Omental fat pad (tissue), 4 donors: ENCODE data around the gene ARPC5L. TPM values are rescaled to one million over a fixed set of nuclear protein-coding genes. Genes with fewer than 3 reads are reported as not detected.

Experiments
- ATAC-seq: fragments of 150-250 bp; one replicate; pipeline ENCODE4 v1.9.1; 2016; ENCODE audit warnings: mild to moderate bottlenecking, moderate library complexity; ENCODE audit not compliant: low FRiP score
- DNase-seq: peaks from one replicate; pipeline ENCODE4 v3.0.0-alpha.2; 2019; ENCODE audit warnings: low spot score
- total RNA-seq, 4 donors: library from RNA; depleted of rRNA; stranded (reverse); fragments of >200 nt; gene quantifications; one replicate each; pipeline ENCODE4 v1.1.0, GENCODE V29; 2016
- TF ChIP-seq, protein P1 (sequence below), 3 donors: fragments of 450-650 bp; IDR thresholded peaks; one replicate each; pipeline ENCODE4 v1.5.1; 2016 to 2017; ENCODE audit warnings: antibody characterized with exemption in 3 of 3, mild to moderate bottlenecking in 3 of 3, moderate library complexity in 2 of 3

ARPC5L gene
- total RNA-seq, 4 donors from 2014 or later, result 21.8 to 55.4 (median 24.7) TPM

DNA sequence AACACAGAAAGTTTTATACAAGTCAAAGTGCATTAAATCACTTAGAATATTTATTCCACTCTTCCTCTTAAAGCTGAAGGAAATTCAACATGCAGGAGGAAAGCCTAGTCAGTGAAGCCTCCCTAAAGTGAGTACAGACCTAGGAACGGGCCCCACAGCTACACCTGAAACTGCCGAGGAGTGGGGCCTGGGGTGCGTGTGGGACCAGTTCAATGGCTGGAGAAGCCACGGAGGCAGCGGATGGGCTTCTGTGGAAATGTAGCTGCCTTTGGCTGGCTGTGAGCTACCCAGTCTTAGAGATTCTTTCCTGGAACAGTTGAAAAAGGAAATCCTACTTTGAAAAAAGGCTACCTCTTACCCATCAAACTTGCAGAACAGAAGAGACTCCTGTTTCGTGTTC, 16.6 kb downstream of the ARPC5L start:
- TF ChIP-seq, protein P1, sequence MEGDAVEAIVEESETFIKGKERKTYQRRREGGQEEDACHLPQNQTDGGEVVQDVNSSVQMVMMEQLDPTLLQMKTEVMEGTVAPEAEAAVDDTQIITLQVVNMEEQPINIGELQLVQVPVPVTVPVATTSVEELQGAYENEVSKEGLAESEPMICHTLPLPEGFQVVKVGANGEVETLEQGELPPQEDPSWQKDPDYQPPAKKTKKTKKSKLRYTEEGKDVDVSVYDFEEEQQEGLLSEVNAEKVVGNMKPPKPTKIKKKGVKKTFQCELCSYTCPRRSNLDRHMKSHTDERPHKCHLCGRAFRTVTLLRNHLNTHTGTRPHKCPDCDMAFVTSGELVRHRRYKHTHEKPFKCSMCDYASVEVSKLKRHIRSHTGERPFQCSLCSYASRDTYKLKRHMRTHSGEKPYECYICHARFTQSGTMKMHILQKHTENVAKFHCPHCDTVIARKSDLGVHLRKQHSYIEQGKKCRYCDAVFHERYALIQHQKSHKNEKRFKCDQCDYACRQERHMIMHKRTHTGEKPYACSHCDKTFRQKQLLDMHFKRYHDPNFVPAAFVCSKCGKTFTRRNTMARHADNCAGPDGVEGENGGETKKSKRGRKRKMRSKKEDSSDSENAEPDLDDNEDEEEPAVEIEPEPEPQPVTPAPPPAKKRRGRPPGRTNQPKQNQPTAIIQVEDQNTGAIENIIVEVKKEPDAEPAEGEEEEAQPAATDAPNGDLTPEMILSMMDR (IDR thresholded peaks at IDR 0.05), result no peak
- ATAC-seq (no peak), DNase-seq (no peak)

DNA sequence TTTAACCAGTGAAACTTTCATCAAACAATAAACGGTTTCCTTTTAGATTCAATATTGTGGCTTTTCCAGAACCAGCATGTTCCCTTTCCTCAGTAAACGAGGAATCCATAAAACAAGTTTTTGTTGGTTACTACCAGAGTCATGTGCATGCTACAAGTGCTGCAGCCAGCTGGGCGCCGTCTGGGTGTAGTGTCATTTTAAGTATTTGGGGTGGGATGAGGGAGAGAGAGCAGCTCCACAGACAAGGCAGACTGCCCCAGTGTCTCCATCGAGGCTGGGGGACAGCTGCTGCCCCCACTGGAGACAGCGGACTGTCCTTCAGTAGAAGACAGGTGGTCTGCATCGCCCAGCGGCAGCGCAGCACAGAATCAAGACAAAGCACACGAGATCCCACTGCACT, 17.3 kb downstream of the ARPC5L start:
- TF ChIP-seq, protein P1 (IDR thresholded peaks at IDR 0.05), result no peak
- DNase-seq (no peak), ATAC-seq (no peak)

DNA sequence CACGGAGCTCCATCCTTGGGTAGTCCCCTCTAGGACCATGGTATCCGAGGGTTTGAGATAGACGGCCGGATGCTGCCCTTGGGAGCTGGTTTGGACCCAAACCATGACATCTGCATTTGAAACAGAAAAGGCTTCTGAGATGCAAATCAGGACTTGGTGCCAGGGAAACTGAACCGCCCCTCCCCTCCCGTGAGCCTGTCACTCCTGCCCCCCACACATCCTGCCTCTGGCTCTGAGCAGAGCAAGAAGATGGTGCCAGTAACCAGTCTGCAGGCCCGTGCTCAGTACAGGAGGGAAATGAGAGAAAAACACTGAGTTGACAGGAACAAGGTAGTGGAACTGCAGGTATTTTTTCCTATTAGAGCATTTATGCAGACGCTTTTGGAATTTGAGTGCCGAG, 18.6 kb downstream of the ARPC5L start:
- DNase-seq (no peak), ATAC-seq (no peak)
- TF ChIP-seq, protein P1 (IDR thresholded peaks at IDR 0.05), result no peak

DNA sequence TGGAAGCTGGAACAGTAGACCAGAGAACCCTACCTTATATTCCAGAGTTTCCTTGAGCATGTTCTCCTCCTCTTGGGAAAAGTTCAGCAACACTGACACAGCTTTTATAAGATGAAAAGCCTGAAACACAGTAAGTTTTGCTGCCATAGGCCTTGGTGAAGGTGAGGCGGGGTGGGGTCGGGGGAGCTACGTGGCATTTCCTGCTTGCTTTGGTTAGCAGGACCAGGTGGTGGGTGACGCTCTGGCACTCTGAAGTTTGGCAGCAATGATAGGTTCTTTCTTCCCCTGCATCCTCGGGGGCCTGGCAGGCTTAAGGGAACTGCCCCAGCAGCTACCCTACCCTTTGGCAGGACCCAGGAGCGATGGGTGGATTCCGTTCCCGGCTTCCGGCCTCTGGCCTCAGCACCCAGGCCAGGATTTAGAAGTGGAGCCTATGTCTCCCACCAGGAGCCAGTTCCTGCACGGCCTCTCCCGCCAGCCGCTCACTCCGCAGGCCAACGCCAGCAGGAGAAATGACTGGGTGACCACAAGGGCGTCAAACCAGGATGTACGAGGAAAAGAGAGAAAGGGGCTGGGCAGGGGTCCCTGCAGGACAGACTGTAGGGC, 19.3 kb downstream of the ARPC5L start:
- ATAC-seq, result no peak
- TF ChIP-seq, protein P1 (IDR thresholded peaks at IDR 0.05), result no peak

DNA sequence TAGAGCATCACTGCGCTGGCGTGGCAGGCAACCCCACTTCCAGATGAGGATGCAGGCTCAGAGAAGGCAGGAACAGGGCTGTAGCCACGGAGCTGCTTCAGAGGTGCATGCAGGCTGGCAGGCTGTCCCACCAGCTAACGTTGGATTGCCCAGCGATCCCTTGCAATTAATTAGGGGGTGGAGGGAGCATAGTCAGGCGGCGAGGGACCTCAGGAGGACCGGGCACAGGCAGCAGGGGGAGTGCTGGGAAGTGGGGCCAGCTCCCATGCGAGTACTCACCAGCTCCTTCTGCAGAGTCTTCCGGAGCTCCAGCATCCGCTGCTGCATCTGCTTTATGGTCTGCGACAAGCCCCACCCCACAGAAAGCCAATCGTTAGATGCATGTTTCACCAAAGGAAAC, 20.3 kb downstream of the ARPC5L start:
- ATAC-seq (no peak), DNase-seq (no peak)
- TF ChIP-seq, protein P1 (IDR thresholded peaks at IDR 0.05), result no peak

More for the DNA sequence above, 19.3 kb downstream of the ARPC5L start:
- no peak for DNase-seq

DNA sequence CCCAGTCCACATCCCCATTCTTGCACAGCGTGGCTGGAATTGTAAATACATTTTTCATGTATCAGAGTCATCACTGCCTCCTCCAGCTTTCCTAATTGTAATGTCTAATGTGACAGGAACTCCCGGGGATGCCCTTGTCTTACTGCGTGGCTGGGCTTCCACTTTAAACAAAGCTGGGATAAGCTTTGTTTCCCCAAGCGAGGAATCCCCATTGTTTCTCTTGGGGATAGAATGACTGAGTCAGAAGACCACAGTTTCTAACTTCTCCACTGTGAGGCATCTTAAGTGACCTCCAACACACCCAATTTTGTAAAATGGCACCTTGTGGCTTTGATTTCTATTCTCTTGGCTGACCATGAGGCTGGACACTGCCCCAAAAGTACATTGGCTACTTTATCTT, 22.4 kb downstream of the ARPC5L start:
- no peak for DNase-seq
- TF ChIP-seq, protein P1 (IDR thresholded peaks at IDR 0.05), result no peak
- no peak for ATAC-seq

DNA sequence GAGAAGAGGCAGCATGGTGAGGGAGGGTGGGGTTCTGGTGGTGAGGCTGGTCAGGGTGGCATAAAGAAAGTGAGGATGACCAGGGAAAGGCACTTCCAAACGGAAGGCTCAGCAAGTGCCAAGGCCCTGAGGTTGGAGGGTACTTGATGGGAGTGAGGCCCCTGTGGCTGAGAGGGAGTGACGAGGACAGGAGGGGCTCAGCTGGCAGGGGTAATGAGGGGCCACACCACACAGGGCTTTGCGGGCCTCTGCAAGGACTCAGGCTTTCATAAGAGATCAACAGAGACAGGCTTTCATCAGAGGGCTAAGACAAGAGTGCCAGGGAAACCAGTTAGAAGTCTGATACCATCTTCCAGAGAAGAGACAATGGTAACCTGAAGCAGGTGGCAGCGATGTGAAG, 23.6 kb downstream of the ARPC5L start:
- TF ChIP-seq, protein P1 (IDR thresholded peaks at IDR 0.05), result no peak
- DNase-seq, result no peak
- no peak for ATAC-seq
